Measurements from ENCODE around the gene CRNN.

Gene CRNN

GRCh38 chr1:152415454-152416227, 1.6 kb upstream of the CRNN start:
- DNase-seq = no peak

- no peak for DNase-seq
These were observed 1.3 kb downstream of the CRNN start for GRCh38 chr1:152412756-152413155.

- no peak for DNase-seq
These were observed 2.9 kb downstream of the CRNN start for GRCh38 chr1:152411134-152411533.

- no peak for DNase-seq
These were observed 3.5 kb downstream of the CRNN start for GRCh38 chr1:152410599-152410998.

- no peak for DNase-seq
These were observed 4.0 kb downstream of the CRNN start for GRCh38 chr1:152410028-152410427.

GRCh38 chr1:152408664-152409063, 5.4 kb downstream of the CRNN start:
- no peak for DNase-seq

- no peak for DNase-seq
These were observed 15.0 kb downstream of the CRNN start for GRCh38 chr1:152398812-152399698.

GRCh38 chr1:152397474-152397873, 16.6 kb downstream of the CRNN start:
- DNase-seq = no peak

GRCh38 chr1:152394151-152394550, 19.9 kb downstream of the CRNN start:
- DNase-seq = no peak

GRCh38 chr1:152392909-152393308, 21.2 kb downstream of the CRNN start:
- no peak for DNase-seq

GRCh38 chr1:152388889-152389288, 25.2 kb downstream of the CRNN start:
- no peak for DNase-seq

- no peak for DNase-seq
These were observed 27.1 kb downstream of the CRNN start for GRCh38 chr1:152386940-152387339.

GRCh38 chr1:152380932-152381331, 33.1 kb downstream of the CRNN start:
- no peak for DNase-seq

- no peak for DNase-seq
These were observed 39.6 kb downstream of the CRNN start for GRCh38 chr1:152374451-152374850.

GRCh38 chr1:152372672-152373071, 41.4 kb downstream of the CRNN start:
- DNase-seq = no peak

- no peak for DNase-seq
These were observed 46.6 kb downstream of the CRNN start for GRCh38 chr1:152367436-152367835.

- DNase-seq = no peak
These were observed 54.2 kb downstream of the CRNN start, which contains the start of gene FLG2 for GRCh38 chr1:152359906-152360305. FLG2 (minus strand) TSS chr1:152360006; CDS start chr1:152358884, 1,122 bp downstream.
